Brain microvascular endothelial cell (primary cell): ENCODE measurements around the gene TMEM174.

ENCODE experiments used
- DNase-seq: peaks from one replicate; pipeline ENCODE4 v3.0.0-alpha.2; 2020
- H3K27ac ChIP-seq: fragments of 250-450 bp; sonication (Bioruptor Pico); 2 replicates; pipeline ENCODE4 v1.5.1; 2020; ENCODE audit warnings: mild to moderate bottlenecking, moderate library complexity
- H3K27me3 ChIP-seq: fragments of 250-450 bp; sonication (Bioruptor Pico); replicated peaks from 2 replicates; pipeline ENCODE4 v1.5.1; 2020; ENCODE audit warnings: mild to moderate bottlenecking
- H3K36me3 ChIP-seq: fragments of 250-450 bp; sonication (Bioruptor Pico); replicated peaks from 2 replicates; pipeline ENCODE4 v1.5.1; 2020; ENCODE audit warnings: mild to moderate bottlenecking
- H3K4me3 ChIP-seq: 2 replicates; pipeline ENCODE4 v1.5.1; 2011; ENCODE audit warnings: low read depth, mild to moderate bottlenecking, control low read depth, low read length, moderate library complexity
- in situ Hi-C: cut with HindIII; loops from 2 replicates; pipeline ENCODE4 v1.10.0; 2017; ENCODE audit warnings: low sequenced_read_pairs, low pct_ligation_motif_present
- TF ChIP-seq, protein P1 (sequence below): IDR thresholded peaks from 2 replicates; pipeline ENCODE4 v1.5.1; 2011; ENCODE audit warnings: low read depth, mild to moderate bottlenecking, moderate library complexity, low read length, control low read depth, inconsistent platforms; ENCODE audit errors: missing control alignments

TMEM174 gene

DNA sequence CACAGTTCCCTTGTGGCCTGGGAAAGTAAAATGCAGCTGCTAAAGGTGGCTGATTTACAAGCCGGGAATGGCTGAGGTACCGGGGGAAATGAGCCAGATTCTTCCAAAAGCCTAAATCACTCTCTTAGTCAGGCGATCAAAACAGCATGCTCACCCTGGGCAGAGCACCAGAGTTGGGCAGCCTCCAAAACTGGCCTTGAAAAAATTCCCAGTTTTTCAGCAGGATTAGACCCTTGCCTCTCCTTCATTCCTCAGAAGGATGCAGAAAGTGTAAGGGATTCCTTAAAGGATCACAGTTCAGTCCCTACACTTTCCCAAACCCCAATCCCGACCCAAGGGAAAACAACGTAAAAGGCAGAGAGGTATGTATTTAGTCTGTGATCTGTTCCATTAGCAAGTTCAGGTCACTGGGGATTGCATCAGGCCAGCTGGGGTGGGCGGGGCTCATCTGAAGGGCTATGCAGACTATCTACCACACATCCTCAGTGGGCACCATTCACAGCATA lies 16.9 kb downstream of the TMEM174 start:
- Histone ChIP-seq H3K4me3 (no peak overlapping the region), H3K27ac (no peak overlapping the region), H3K36me3 (no peaks in the 10 kb centered on the region), H3K27me3 (no peaks in the 10 kb centered on the region)
- TF ChIP-seq, protein P1, sequence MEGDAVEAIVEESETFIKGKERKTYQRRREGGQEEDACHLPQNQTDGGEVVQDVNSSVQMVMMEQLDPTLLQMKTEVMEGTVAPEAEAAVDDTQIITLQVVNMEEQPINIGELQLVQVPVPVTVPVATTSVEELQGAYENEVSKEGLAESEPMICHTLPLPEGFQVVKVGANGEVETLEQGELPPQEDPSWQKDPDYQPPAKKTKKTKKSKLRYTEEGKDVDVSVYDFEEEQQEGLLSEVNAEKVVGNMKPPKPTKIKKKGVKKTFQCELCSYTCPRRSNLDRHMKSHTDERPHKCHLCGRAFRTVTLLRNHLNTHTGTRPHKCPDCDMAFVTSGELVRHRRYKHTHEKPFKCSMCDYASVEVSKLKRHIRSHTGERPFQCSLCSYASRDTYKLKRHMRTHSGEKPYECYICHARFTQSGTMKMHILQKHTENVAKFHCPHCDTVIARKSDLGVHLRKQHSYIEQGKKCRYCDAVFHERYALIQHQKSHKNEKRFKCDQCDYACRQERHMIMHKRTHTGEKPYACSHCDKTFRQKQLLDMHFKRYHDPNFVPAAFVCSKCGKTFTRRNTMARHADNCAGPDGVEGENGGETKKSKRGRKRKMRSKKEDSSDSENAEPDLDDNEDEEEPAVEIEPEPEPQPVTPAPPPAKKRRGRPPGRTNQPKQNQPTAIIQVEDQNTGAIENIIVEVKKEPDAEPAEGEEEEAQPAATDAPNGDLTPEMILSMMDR = no peak
- in situ Hi-C loops = no loop called here
- DNase-seq = peak; percentile 39

DNA sequence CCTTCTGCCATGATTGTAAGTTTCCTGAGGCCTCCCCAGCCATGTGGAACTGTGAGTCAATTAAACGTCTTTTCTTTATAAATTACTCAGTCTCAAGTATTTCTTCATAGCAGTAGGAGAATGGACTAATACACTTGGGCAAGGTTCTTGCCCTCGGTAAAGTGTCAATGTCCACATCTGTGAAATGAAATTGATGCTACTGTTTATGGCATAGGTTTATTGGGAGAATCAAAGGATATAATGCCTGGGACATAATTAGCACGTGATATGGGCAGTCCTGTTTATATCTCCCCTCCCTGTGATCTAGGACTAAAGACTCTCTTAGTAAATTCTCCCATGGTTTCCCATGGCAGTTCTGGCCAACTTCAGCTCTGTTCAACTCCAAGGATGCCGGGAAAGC lies 19.4 kb downstream of the TMEM174 start:
- Histone ChIP-seq H3K27ac (no peak overlapping the region), H3K36me3 (no peaks in the 10 kb centered on the region), H3K4me3 (no peak overlapping the region), H3K27me3 (no peaks in the 10 kb centered on the region)
- in situ Hi-C loops = no loop called here
- TF ChIP-seq, protein P1 = no peak
- DNase-seq = no peak

DNA sequence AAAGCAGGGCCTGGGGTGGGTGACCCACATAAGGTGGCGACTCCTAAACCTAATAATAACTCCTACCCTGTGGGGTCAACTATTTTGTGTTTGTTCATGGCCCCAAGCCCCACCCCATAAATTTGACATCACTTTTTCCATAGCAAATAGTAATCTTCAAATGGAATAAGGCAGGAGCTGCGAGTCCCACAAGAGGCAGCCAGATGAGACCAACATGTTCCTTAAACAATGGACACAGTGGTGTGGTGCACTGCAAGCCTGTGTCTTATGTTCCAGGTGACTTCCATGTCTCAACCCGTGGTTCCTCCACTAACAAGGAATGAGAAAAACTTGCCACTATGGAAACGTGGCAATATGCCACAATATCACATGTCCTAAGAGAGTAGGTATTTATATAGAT lies 20.6 kb downstream of the TMEM174 start:
- in situ Hi-C loops = no loop called here
- TF ChIP-seq, protein P1 = no peak
- H3K27me3 ChIP-seq = no peaks in the 10 kb centered on the region
- no peak for DNase-seq
- no peaks in the 10 kb centered on the region for H3K36me3 ChIP-seq
- H3K4me3 ChIP-seq = no peak overlapping the region
- no peak overlapping the region for H3K27ac ChIP-seq

DNA sequence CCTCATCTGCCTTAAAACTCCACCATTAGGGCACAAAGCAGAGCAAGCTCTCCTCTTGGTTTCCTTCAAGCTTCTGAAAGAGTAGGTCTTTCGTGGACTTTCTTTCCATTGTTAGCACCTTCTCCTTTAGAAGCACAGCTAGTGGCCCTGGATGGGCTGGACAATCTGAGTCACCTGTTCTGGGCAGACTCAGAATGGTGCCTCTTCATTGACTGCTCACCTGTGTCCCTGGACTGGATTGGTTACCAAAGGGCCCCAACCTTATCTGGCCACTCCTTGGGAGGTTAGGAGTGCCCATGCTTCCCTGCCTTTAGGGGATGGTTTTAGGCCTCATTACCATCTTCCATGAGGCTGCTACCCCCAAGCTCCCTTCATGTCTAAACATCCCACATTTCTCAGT lies 23.2 kb downstream of the TMEM174 start:
- TF ChIP-seq, protein P1 = no peak
- DNase-seq = no peak
- no peaks in the 10 kb centered on the region for H3K27me3 ChIP-seq
- H3K27ac ChIP-seq = no peak overlapping the region
- in situ Hi-C loops = no loop called here
- no peaks in the 10 kb centered on the region for H3K36me3 ChIP-seq
- no peak overlapping the region for H3K4me3 ChIP-seq

DNA sequence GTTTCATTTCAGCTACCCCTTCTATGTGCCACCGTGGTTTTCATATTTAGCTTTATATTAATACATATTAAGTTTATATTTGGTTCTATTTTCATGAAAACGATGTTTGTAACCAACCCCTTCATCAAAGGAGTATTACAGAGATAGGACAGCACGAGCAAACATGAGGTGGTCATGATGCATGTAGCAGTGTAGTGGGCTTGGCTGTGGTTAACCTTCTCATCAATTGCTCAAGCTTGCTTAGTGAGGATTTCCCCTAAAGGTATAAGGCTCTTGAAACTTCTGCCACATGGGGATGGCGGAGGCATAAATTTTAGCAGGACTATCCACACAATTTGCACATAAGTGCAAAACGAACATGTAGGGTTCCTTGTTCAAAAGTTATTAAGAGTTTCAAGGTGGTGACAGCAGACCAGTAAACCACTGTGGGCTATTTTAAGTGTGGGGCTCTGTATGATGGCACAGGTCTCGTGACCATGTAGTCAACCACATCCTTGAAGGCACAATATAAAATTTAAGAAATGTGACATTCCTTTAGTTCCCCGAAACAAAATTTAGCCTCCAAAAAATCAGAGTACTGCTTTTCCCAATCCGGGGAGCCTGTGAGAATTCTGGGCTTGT lies 24.8 kb downstream of the TMEM174 start:
- no peak for DNase-seq
- H3K4me3 ChIP-seq = no peak overlapping the region
- no peak overlapping the region for H3K27ac ChIP-seq
- in situ Hi-C loops = no loop called here
- TF ChIP-seq, protein P1 = no peak
- H3K27me3 ChIP-seq = no peaks in the 10 kb centered on the region
- H3K36me3 ChIP-seq = no peaks in the 10 kb centered on the region
